T47D (cell line): ENCODE data around the gene GGACT.
"Not testable (repeated sequence)": the region's sequence is repeated elsewhere in the genome, so short reads cannot be mapped to it uniquely, and the experiment has no call there.

Source experiments
- DNase-seq, 2 experiments: peaks; one replicate each; pipeline versions ENCODE4 v3.0.0 to v3.0.0-alpha.2; 2011 to 2012; ENCODE audit warnings: low read depth in 1 of 2, low spot score in 1 of 2
- JUND ChIP-seq: IDR thresholded peaks from 2 replicates; pipeline ENCODE4 v1.6.1; 2012; ENCODE audit warnings: low read depth
- in situ Hi-C: cut with HindIII; loops from 2 replicates; pipeline ENCODE4 v1.10.0; 2016; ENCODE audit warnings: low sequenced_read_pairs, low pct_unique_long_range_greater_than_20kb

Gene GGACT

DNA sequence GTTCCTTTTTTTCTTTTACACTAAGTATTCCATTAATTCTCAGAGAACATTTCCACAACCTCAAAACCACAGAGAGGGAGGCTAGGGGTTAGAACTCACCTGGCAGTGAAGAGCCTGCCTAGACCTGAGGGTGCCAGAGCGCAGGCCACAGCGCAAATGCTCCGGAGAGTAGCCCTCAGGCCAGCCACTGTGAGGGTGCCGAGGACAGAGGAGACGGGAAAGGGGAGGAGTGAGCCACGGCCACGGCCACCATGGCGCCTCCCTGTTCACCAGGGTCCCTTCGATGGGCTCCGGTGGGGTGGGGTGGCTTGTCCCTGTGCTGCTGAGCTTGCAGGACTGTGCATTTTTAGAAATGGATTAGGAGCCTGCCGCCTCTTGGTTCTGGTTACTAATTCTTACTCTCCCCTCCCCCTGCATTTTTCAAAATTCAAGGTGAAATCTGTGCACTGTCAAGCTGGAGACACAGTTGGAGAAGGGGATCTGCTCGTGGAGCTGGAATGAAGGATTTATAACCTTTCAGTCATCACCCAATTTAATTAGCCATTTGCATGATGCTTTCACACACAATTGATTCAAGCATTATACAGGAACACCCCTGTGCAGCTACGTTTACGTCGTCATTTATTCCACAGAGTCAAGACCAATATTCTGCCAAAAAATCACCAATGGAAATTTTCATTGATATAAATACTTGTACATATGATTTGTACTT lies 58.8 kb downstream of the GGACT start:
- DNase-seq: no peak
- TF ChIP-seq JUND: no peak
- in situ Hi-C loops: no loop called here

DNA sequence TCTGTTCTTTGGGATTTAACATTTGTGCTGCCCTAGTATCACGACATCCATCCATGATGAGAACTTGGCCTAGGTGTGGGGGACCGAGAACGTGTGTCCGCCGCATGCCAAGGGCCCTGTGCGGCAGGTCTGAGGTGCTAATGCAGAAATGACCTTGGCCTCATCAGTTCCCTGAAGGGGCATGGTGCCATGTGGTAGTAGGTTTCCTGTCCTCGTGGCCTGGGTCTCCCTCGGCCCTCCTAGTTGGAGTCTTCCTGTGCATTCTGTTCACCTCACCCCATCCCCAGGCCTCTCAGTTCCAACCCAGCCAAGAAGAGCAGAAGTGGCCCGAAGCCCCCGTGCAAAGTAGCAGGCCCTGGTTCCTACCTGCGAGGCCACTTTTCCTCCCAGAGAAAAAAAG lies 59.8 kb downstream of the GGACT start:
- DNase-seq: no peak
- TF ChIP-seq JUND: no peak
- in situ Hi-C loops: no loop called here

DNA sequence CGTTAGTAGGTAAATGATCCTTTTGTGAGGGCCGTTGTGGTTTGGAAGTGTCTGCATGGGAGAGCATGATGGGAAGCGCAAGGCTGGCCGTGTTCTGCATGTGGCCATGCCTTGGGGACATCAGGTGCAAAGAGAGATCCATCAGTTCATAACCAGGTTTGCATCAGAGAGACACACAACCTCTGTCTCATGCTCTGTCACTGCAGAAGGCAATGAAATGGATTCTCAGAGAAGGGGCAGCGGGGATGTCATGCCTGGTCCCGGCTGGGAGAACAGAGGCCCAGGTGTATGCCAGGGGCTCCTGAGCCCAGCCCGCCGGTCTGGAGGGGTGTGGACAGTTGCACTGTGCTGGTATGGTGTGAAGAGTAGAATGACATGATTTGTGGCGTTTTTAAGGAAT lies 60.2 kb downstream of the GGACT start:
- no peak for DNase-seq
- TF ChIP-seq JUND: no peak
- in situ Hi-C loops: no loop called here

DNA sequence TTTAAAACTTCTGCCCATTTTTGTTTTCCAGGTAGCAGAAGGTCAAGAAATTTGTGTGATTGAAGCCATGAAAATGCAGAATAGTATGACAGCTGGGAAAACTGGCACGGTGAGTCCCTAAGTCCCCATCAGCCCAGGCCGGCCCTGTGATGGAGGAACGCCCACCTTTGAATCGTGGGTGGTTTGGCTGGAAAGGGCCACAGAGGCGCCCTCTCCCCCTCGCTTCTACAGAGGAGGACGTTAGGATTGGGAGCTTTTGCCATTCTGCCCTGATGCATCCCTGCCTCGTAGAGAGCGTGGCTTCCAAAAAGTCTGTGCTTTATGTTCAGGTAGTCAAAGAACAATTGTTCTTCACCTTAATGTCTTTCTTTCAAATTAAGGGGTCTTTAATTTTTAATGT lies 60.9 kb downstream of the GGACT start:
- in situ Hi-C loops: no loop called here
- DNase-seq: no peak
- TF ChIP-seq JUND: no peak

GRCh38 chr13:100526318-100527000 lies 62.1 kb downstream of the GGACT start:
- in situ Hi-C loops: no loop called here
- no peak for TF ChIP-seq JUND
- DNase-seq: no peak

- in situ Hi-C loops: no loop called here
- DNase-seq: no peak
- TF ChIP-seq JUND: no peak
Measured at GRCh38 chr13:100525453-100526317, 62.9 kb downstream of the GGACT start.

DNA sequence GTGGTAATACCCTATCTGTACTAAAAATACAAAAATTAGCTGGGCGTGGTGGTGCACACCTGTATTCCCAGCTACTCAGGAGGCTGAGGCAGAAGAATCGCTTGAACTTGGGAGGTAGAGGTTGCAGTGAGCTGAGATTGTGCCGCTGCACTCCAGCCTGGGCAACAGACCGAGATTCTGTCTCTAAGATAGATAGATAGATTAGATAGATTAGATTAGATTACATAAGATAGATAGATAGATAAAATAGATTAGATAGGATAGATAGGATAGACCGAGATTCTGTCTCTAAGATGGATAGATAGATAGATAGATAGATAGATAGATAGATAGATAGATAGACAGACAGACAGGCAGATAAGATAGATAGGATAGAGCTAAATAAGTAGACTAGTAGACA lies 63.9 kb downstream of the GGACT start:
- DNase-seq: not testable (repeated sequence)

DNA sequence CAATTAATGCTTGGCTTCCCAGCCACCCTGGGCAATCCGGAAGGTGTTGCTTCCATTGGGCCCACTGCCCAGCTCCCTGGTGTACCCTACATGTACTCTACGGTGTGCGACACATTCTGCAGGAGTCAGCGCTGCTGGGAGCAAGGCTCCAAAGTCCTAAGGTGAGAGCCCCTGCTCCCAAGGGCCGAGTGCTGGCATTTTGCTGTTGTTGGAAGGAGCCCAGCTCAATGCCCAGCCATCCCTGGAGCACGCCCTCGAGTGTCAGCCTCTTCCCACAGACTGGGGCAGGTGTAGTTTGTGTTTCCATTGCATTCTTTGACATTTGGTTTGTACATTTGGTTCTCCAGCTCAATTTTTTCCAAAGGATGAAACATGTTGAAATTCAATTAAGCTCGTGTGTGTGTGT lies 64.6 kb downstream of the GGACT start:
- in situ Hi-C loops: no loop called here

More for the DNA sequence above, 63.9 kb downstream of the GGACT start:
- in situ Hi-C loops: not testable (repeated sequence)

GRCh38 chr13:100523411-100523810 lies 65.2 kb downstream of the GGACT start:
- TF ChIP-seq JUND: no peak
- in situ Hi-C loops: no loop called here

More for the DNA sequence above, 64.6 kb downstream of the GGACT start:
- no peak for DNase-seq
- no peak for TF ChIP-seq JUND

GRCh38 chr13:100522618-100523309 lies 65.8 kb downstream of the GGACT start:
- TF ChIP-seq JUND: no peak
- no peak for DNase-seq
- in situ Hi-C loops: no loop called here

More at GRCh38 chr13:100523411-100523810, 65.2 kb downstream of the GGACT start:
- no peak for DNase-seq

- DNase-seq: no peak
- in situ Hi-C loops: no loop called here
- TF ChIP-seq JUND: no peak
Measured at GRCh38 chr13:100521851-100522617, 66.6 kb downstream of the GGACT start.
